OCI-LY7 (cell line): ENCODE measurements around the gene DSCAM.

Experiments used
- CTCF ChIP-seq: fragments of 200-600 bp; sonication (generic); conservative IDR thresholded peaks from 2 replicates; pipeline ENCODE4 v1.5.1; 2014; ENCODE audit warnings: mild to moderate bottlenecking, antibody characterized with exemption, low read length, moderate library complexity, mixed read lengths
- EZH2phosphoT487 ChIP-seq: fragments of 200-600 bp; sonication (generic); IDR thresholded peaks from 2 replicates; pipeline ENCODE4 v1.6.1; 2018; ENCODE audit warnings: low read depth, borderline replicate concordance, mild to moderate bottlenecking, mixed run types, antibody characterized with exemption, low read length, moderate library complexity, mixed read lengths

- TF ChIP-seq CTCF (no peak), EZH2phosphoT487 (no peak)
Measured at GRCh38 chr21:40796464-40796863, 50.5 kb downstream of the DSCAM start.
